HG03558 (cell line): Measurements from ENCODE around the gene RASD2.

Experiments used
- ATAC-seq: cut with Tn5 transposase; IDR thresholded peaks from one replicate; pipeline ENCODE4 v1.9.1; 2021; ENCODE audit warnings: moderate number of reproducible peaks; ENCODE audit not compliant: unreplicated experiment; ENCODE audit errors: extremely low read depth

RASD2 gene

GRCh38 chr22:35597692-35598395, 57.2 kb downstream of the RASD2 start:
- ATAC-seq = no peak

GRCh38 chr22:35598396-35598710, 57.7 kb downstream of the RASD2 start:
- no peak for ATAC-seq

DNA sequence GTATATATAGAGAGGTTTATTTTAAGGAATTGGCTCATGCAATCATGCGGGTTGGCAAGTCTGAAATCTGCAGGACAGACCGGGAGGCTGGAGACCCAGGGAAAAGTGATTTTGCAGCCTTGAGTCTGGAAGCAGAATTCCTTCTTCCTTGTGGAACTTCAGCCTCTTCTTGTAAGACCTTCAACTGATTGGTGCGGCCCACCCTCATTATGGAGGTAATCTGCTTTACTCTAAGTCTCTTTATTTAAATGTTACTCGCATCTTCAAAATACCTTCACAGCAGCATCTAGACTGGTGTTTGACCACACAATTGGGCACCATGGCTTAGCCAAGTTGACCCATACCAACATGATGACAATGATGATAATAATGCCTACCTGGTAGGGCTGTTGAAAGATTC, 58.7 kb downstream of the RASD2 start:
- no peak for ATAC-seq

DNA sequence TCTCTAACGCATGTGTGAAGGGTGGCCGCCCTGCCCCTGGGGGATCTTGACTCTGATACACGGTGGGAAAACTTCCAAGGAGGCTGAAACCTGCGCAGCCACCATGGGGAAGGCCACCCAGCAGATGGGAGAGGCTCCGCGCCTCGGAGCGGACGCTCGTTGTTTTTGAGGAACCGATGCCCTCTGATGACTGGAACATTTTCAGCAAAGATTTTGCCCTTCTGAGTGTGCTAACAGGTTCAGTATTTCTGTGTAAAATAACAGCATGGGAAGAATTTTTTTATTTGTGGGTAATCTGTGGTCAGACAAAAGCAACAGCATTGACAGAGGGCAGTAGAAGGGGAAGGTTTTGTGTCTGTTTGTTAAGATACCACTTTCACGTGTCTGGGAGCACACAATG, 59.8 kb downstream of the RASD2 start:
- no peak for ATAC-seq

DNA sequence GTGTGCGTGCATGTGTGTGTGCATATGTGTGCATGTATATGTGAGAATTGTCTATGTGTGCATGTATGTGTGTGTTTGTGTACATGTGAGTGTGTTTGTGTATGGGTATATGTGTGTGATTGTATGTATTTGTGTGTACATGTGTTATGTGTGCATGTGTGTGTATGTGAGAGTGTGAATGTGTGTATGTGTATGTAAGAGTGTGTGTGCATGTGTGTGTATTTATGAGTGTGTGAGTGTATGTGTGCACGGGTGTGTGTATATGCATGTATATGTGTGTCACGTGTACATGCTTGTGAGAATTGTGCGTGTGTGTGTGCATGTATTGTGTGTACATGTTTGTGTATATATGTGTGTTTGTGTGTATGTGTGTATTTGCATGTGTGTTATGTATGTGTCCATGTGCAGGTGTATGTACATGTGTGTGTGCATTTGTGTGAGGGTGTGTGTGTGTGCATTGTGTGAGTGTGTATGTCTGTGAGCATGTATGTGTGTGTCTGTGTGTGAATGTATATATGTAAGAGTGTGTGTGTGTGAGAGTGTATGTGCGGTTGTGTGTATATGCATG, 60.5 kb downstream of the RASD2 start:
- ATAC-seq = no peak

DNA sequence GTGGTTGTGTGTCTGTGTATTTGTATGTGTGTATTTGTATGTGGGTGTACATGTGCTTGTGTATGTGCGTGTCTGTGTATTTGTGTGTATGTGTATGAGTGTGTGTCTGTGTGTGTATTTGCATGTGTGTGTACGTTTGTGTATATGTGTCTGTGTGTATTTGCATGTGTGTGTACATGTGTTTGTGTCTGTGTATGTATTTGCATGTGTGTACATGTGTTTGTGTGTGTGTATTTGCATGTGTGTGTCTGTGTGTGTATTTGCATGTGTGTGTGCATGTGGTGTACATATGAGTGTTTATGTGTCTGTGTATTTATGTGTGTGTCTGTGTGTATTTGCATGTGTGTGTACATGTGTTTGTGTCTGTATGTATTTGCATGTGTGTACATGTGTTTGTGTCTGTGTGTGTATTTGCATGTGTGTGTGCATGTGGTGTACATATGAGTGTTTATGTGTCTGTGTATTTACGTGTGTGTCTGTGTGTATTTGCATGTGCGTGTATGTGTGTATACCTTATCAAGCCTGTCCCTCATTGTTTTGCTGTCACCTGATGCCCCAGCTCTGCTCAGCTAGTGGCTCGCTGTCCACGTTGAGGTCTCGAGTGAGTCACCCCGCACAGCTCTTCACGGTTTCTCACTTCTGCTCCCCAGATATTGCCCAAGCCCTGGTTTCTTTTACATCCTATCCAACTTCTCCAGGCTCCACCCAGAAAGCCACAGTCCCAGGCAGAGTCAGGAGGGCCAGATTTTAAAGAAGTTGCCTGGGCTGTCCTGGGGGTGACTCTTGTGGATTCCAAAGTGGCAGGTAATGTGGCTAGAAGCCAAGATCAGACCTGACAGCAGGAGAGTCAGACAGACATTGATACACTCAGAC, 61.3 kb downstream of the RASD2 start:
- ATAC-seq = no peak
